Measurements from ENCODE around the gene ANO10.

ANO10 gene

DNA sequence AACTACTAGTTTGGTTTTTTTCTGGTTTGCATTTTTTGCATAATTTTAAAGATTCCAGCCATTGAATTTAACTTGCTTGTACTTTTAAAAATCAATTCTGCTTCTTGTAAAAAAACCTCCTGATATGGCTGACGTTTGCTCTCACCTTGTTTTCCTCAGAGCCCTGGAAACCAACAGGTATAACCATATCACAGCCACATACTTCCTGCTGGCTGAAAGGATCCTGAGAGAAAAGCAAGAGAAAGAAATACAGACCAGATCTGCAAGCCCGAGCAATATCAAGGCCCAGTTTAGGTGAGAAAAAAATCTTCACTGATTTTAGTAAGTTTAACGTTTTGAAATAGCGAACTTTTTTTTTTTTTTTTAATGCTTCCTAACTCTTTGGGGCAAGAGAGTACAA, 278.6 kb downstream of the ANO10 start:
- DNase-seq: no peak

DNA sequence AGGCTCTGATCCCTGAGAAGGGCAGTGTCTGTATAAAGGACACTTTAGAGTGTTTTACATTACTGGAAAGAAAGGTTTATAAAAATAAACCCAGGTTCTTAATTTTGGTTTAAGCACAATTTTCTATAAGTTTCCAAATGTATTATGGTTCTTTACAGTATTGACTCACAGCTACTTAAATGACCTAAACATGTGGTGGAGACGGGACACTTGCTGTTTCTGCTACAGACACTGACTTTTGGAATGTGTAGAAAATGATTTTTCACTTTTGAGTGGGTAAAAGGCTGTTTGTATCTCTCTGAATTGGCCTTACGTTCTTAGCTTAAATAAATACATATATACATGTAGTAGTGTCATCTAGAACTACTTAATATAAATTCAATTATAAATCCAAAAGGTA, 280.0 kb downstream of the ANO10 start:
- DNase-seq: no peak

DNA sequence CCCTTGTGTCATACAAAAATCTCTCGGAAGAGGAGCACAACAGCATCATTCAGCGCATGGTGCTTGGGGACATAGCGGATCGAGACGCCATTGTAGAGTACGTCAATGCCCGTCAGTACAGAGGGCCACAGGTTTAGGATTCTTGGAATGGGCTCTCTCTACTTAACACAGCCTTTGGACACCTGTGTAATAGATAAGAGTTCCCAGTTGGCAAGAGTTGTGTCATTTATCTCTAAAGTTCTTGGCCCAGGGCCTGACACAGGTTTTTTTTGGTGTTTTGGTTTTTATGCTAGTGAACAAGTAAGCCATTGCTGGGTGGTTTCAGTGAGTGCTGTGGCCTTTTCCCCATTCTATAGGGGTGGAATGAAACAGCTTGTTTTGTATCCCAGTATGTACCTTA, 281.4 kb downstream of the ANO10 start:
- DNase-seq: no peak

DNA sequence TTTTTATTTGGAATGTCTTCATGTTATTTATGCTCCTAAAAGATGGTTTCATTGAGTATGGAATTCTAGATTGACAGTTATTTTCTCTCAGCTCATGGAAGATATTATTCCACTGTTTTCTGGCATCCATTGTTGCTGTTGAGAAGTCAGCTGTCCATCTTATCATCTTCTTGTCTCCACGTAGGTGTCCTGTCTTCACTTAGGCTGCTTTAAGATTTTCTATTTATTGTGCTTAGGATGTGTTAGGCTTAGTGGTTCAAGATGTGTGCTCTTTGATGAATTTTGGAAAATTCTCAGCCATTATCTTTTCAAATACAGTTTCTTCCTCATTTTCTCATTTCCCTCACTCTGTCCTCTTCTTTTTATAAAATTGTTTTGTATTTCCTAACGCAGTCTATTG, 283.5 kb downstream of the ANO10 start:
- no peak for DNase-seq

DNA sequence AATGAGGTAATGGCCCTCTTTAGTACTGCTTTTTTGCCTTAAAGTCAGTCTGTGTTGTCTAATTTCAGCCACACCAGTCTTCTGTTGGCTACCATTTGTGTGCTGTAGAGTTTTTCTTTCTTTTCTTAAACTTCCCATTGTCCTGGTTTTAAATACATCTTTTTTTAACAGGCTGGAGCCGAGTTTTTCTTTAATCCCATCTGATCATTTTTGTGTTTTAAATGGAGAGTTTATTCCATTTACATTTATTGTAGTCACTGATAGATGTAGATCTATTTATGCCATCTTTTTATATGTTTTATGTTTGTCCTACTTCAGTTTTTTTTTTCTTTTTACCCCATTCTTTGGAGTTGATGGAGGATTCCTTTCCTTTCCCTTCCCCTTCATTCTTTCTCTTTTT, 286.0 kb downstream of the ANO10 start:
- no peak for DNase-seq

DNA sequence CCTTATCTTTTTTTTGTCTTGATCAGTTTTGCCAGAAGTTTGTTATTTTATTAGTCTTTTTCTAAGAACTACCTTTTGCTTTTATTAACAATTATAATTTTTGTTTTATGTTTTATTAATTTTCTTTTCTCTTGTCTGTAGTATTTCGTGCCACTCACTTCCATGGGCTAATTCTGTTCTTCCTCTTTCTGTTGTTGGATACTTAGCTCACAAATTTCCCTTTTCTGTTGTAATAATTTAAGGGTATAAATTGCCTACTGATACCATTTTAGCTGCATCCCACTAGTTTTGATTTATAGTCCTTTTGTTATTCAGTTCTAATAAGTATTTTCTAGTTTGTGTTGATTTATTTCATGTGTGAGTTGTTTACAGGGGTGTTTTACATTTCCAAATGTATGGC, 286.8 kb downstream of the ANO10 start:
- no peak for DNase-seq

DNA sequence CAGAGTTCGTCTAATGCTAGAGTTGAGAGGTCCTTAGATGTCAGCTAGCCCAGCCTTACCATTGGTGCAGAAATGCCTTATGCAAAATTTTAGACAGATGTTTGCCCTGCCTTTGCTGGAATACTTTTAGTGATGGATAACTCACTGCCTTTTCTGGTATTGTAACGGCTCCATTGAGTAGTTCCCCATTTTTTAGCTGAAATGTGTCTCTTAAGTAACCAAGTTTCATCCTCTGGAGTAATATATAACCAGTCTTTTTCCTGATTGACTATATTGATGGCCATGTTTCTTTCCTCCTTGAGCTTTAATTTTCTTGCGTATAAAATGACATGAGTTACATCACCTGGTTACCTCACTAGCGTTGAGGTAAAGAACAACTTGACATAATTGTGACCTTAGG, 290.4 kb downstream of the ANO10 start:
- no peak for DNase-seq

DNA sequence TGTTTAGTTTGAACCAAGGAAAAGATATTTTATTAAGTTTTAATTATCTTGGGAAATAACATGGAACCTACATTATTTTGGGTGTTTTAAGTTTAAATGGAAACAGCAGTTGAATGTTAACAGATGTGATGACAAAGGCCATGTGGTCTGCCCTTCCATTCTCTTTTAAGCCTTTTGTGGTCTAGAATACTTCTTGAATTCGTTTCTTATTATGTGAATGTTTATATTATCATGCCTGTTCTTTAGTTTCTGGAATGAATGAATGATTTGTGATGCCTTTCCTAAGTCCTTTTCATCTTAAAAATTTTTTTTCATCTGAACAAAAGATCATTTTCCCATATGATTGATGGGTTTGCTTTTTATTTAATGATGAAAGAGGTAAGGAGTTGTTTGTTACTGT, 290.8 kb downstream of the ANO10 start:
- no peak for DNase-seq

DNA sequence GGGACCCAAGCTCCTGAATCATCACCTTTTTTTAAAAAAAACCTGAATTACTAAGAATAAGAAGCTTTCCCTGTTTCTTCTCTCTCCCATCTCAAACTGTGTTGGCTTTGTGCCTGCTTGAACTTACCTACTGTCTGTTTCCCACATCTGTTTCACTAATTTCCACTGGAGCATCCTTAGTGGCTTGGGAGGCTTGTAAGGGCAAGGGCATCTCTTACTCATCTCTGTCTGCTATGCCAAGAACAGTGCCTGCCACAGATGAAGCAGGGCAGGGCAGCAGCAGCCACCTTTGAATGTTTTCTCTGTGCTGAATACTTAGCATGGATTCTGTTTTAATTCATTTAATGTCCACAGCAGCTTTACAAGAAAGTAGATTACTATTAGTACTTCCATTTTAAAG, 293.2 kb downstream of the ANO10 start:
- DNase-seq: no peak

DNA sequence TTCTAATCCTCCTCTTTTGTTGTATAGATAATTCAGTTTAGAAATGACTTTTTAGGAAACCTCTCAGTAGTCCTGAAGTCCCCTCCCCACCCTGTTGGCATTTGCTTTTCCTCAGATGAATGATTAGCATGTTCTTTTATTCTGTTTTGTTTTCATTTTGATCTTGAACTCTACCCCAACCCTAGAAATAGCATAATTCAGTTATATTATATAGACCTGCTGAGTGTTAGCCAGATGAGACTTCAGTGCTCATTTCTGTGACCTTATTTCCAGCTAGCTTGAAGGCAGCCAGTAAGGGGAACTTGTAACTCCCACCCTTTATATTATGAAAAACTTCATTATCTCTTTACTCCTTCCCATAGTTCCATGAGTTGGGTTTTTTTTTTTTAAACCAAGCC, 294.2 kb downstream of the ANO10 start:
- DNase-seq: no peak

DNA sequence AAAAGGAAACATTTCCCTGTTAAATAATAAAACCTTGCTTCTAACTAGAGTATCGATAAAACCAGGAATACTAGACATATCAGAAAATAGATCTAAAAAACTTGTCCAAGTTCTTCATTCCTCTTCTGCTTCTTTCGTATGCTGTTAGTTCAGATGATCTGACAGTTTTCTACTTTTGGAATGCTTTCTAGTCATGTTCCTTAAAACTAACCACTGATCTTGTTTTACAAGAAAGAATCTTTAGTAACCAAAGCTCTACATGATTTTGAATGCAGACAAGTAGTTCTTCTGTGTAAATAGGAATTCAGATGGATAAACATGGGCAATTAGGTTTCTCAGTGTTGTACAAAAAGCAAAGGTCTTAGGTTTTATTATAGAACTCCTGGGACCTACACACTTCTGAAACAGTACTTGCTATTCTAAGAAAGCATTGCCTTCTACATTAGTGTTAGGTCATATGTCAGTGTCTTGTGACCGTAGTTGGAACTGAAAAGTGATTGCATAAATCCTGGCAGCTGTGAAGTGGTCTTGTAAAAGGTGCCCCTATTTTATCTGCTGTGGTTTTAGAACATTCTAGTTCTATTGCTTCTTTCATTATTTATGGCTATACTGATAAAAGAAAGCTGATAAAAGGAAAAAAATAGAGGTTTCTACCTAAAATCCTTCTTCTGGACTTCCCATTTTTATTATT, 294.8 kb downstream of the ANO10 start:
- no peak for DNase-seq

DNA sequence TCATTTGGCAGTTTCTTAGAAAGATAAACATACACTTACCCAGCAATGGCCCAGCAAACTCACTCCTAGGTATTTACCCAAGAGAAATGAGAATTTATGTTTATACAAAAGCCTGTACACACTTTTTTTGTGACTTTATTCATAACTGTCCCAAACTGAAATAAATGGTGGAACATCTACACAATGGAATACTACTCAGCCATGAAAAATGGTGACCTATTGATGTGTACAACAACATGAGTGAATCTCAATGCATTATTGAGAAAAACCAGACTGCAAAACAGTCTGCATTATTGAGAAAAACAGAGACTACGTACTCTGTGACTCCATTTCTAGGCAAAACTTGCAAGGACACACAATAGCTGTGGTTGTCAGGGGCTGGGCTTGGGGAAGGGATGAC, 298.3 kb downstream of the ANO10 start:
- DNase-seq: no peak

DNA sequence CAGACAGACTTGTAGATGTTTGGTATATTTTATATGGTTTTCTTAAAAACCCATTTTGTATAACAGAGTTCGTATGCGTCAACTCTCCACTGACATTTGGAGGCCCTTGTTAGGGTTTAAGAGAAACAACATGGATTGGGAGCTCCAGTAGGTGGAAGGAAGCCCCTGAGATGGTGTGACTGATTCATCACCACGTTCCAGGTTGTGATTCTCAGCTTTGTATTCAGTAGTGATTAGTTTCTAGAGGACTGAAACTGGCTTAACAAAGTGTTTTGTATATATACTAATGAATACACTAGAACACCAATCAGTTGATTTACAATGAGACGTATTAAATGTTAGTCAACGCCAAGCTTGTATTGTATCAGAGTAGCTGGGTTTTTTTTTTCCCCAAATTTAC, 301.5 kb downstream of the ANO10 start:
- no peak for DNase-seq

DNA sequence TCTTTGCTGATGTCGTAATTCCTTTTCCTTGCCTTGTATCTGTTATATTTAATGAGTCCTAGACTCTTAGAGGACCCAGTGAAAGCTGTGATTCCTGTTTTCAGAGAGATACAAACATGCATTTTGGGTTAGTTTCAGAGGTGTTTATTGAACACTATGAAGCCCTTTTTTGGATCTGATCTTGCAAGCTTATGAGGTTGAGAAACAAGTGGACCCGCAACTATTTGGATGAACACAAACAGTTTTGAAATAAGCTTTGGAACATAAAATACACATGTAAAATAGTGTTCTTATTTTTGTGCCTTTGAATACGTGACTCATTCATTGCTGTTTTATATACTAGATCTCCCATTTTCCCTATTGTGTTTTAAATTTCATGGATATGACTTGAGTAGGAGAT, 302.0 kb downstream of the ANO10 start:
- DNase-seq: no peak

DNA sequence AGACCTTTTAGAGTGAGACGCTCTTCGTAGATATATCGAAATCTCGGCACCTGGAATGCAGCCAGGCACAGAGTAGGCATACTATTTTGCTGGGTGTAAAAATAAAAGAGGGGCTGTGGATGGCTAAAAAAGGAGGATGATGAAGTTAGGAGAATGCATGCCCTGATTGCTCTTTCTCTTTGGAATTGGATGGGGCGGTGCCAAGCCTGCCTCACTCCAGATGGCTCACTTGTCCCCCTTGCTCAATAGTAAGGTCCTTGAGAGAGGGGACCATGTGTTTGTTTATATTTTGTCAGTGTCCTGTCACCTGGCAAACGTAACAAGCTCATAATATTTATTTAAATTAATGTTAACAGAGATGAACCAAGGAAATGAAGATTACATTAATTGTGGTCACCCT, 302.4 kb downstream of the ANO10 start:
- DNase-seq: no peak

DNA sequence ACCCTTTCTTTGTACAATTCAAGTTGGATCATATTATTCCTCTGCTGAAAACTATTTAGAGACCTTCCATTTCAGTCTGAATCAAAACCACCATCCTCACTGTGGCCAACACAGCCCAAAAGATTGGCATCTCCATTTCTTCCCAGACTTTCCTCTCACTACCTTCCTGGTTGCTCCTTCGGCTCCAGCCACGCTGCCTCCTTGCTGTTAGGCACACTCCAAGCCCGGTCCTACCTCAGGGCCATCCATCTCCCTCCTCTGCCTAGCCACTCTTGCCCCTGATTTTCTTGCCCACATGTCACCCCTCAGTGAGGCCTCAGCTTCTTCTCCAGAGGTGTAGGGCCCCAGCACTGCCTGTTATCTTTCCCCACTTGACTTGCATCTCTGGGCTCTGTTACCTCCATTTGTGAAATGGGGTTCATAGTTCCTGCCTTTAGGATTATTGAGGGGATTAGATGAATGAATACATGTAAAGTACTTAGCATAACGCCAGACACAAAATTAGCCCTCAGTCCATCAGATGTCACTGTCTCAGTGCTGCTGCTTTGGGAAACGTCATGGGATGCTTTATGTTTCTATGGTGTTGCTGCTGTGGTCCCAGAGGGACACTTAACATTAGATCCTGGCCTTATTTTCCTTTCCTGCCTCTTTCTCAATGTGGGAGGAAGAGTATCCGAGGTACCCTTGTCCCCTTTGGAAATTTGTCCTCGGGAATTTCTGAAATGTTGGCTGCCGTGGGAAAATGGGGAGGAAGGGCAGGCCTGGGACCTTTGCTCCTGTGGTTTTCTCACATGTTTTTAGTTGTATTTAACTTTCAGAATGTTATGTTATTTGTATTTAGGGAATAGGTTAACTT, 304.1 kb downstream of the ANO10 start:
- no peak for DNase-seq

DNA sequence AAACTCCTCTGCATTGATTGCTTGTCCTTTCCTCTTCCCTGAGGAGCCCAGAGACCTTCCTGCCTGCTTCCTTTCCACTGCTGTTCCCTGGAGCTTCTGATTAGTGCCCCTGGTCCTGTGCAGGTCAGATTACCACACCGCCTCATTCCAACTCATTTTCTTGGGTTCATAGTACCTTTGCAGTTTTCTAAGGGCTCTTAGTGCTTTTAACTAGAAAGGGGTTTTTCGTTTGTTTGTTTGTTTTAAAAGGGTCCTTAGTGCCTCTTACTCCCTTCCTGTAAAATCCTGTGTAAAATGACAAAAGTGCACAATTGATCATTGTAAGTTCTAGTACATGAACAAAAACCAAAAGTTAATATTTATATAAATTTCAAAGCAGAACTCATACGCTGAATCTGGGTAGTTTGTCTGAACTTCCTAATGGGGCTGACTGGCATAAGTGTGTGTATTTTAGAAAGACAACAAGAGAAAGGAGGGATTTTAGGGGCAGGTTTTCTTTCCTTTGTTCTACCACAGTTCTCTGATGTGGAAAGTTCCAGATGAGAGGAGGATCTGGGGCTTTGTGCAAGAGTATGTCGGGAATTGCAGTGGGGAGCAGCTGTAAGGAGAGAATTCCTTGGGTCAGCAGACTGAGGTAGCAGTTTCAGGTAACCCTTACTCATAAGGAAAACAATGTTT, 304.9 kb downstream of the ANO10 start:
- DNase-seq: no peak

Measured in NCI-H1105 (cell line).